Liver (tissue), 9 donors: ENCODE data around the gene SHD. TPM values are rescaled to one million over a fixed set of nuclear protein-coding genes. Genes with fewer than 3 reads are reported as not detected.

Source experiments
- DNase-seq: peaks from one replicate; pipeline ENCODE4 v3.0.0-alpha.2; 2017; ENCODE audit warnings: low spot score
- H3K27ac ChIP-seq, 2 donors: one replicate each; pipeline ENCODE4 v1.7.0; 2013; ENCODE audit warnings: inconsistent platforms in 2 of 2, low read length in 2 of 2, control low read depth in 1 of 2, low read depth in 1 of 2, mild to moderate bottlenecking in 1 of 2
- H3K27me3 ChIP-seq, 4 donors: one replicate each; pipeline versions ENCODE4 v1.6.1 to v1.7.0; 2013; ENCODE audit warnings: low read length in 3 of 4, inconsistent platforms in 1 of 4, mild to moderate bottlenecking in 1 of 4, moderate library complexity in 1 of 4; ENCODE audit not compliant: control insufficient read depth in 4 of 4, insufficient read depth in 4 of 4
- H3K36me3 ChIP-seq, 4 donors: one replicate each; pipeline versions ENCODE4 v1.6.1 to v1.7.0; 2013; ENCODE audit warnings: low read length in 3 of 4, mild to moderate bottlenecking in 3 of 4, low read depth in 1 of 4, moderate library complexity in 1 of 4; ENCODE audit not compliant: control insufficient read depth in 4 of 4, insufficient read depth in 3 of 4
- H3K4me1 ChIP-seq, 4 donors: one replicate each; pipeline versions ENCODE4 v1.6.1 to v1.7.0; 2013; ENCODE audit warnings: low read length in 3 of 4, mild to moderate bottlenecking in 3 of 4, moderate library complexity in 1 of 4; ENCODE audit not compliant: control insufficient read depth in 4 of 4, insufficient read depth in 4 of 4
- H3K4me3 ChIP-seq, 3 donors: one replicate each; pipeline versions ENCODE4 v1.6.1 to v1.7.0; 2013; ENCODE audit warnings: low read length in 3 of 3, control low read depth in 1 of 3, low read depth in 1 of 3, mild to moderate bottlenecking in 1 of 3
- H3K9ac ChIP-seq, 2 donors: one replicate each; pipeline ENCODE4 v1.7.0; 2013; ENCODE audit warnings: low read length in 2 of 2, mild to moderate bottlenecking in 2 of 2, moderate library complexity in 2 of 2, control low read depth in 1 of 2, low read depth in 1 of 2
- H3K9me3 ChIP-seq, 4 donors: one replicate each; pipeline versions ENCODE4 v1.6.1 to v1.7.0; 2013; ENCODE audit warnings: low read length in 3 of 4; ENCODE audit not compliant: control insufficient read depth in 4 of 4
- ATF3 ChIP-seq: IDR thresholded peaks from 2 replicates; pipeline ENCODE4 v1.6.1; 2016; ENCODE audit warnings: antibody characterized with exemption
- EGR1 ChIP-seq, 2 donors: IDR thresholded peaks; 2 replicates each; pipeline ENCODE4 v1.6.1; 2016 to 2018; ENCODE audit warnings: antibody characterized with exemption in 2 of 2, low read depth in 2 of 2
- FOXA1 ChIP-seq: IDR thresholded peaks from 2 replicates; pipeline ENCODE4 v1.6.1; 2016; ENCODE audit warnings: antibody characterized with exemption
- FOXA2 ChIP-seq: IDR thresholded peaks from 2 replicates; pipeline ENCODE4 v1.6.1; 2016; ENCODE audit warnings: antibody characterized with exemption
- GABPA ChIP-seq, 2 donors: IDR thresholded peaks in 1 of 2; conservative IDR thresholded peaks in 1 of 2; 2 replicates each; pipeline ENCODE4 v1.6.1; 2016; ENCODE audit warnings: antibody characterized with exemption in 2 of 2, mild to moderate bottlenecking in 1 of 2, moderate library complexity in 1 of 2
- HNF4A ChIP-seq, 2 donors: conservative IDR thresholded peaks; 2 replicates each; pipeline ENCODE4 v1.6.1; 2016; ENCODE audit warnings: antibody characterized with exemption in 2 of 2, mild to moderate bottlenecking in 2 of 2
- HNF4G ChIP-seq: IDR thresholded peaks from 2 replicates; pipeline ENCODE4 v1.6.1; 2016; ENCODE audit warnings: antibody characterized with exemption
- JUND ChIP-seq, 2 donors: IDR thresholded peaks; 2 replicates each; pipeline ENCODE4 v1.6.1; 2016; ENCODE audit warnings: antibody characterized with exemption in 2 of 2
- NR2F2 ChIP-seq: IDR thresholded peaks from 2 replicates; pipeline ENCODE4 v1.6.1; 2016; ENCODE audit warnings: antibody characterized with exemption
- RAD21 ChIP-seq, 2 donors: IDR thresholded peaks; 2 replicates each; pipeline ENCODE4 v1.6.1; 2016; ENCODE audit warnings: antibody characterized with exemption in 2 of 2, mild to moderate bottlenecking in 2 of 2
- REST ChIP-seq: IDR thresholded peaks from 2 replicates; pipeline ENCODE4 v1.6.1; 2016; ENCODE audit warnings: antibody characterized with exemption, mild to moderate bottlenecking
- RXRA ChIP-seq, 2 donors: IDR thresholded peaks; 2 replicates each; pipeline ENCODE4 v1.6.1; 2017 to 2018; ENCODE audit warnings: antibody characterized with exemption in 2 of 2, mild to moderate bottlenecking in 1 of 2
- SP1 ChIP-seq: IDR thresholded peaks from 2 replicates; pipeline ENCODE4 v1.6.1; 2018; ENCODE audit warnings: antibody characterized with exemption, mild to moderate bottlenecking
- TAF1 ChIP-seq: conservative IDR thresholded peaks from 2 replicates; pipeline ENCODE4 v1.6.1; 2016; ENCODE audit warnings: antibody characterized with exemption, mild to moderate bottlenecking
- YY1 ChIP-seq: IDR thresholded peaks from 2 replicates; pipeline ENCODE4 v1.6.1; 2016; ENCODE audit warnings: antibody characterized with exemption, mild to moderate bottlenecking
- ZBTB33 ChIP-seq: IDR thresholded peaks from 2 replicates; pipeline ENCODE4 v1.6.1; 2016; ENCODE audit warnings: antibody characterized with exemption
- WGBS: extraction: QIAGEN DNeasy Blood & Tissue Kit; methylation state at CpG from one replicate; pipeline ENCODE4 v1.1.7; 2013; 5-methylcytosine and 5-hydroxymethylcytosine counted together
- polyA plus RNA-seq, 2 donors: library from polyadenylated mRNA; stranded (reverse) in 1 of 2; unstranded in 1 of 2; fragments of 200-250 nt in 1 of 2; fragments of >200 nt in 1 of 2; fragmentation: Nextera tagmentation in 1 of 2; extraction: Ambion mirVana in 1 of 2; gene quantifications; one replicate each; pipeline versions ENCODE4 v1.2.1 to v1.2.3, GENCODE V29; 2013 to 2015
- total RNA-seq, 2 donors: library from RNA; depleted of rRNA; stranded (reverse); fragments of >200 nt; gene quantifications; one replicate each; pipeline ENCODE4 v1.2.3, GENCODE V29; 2014
- TF ChIP-seq, protein P1 (sequence below): IDR thresholded peaks from 2 replicates; pipeline ENCODE4 v1.6.1; 2016; ENCODE audit warnings: antibody characterized with exemption
- TF ChIP-seq, protein P2 (sequence below): fragments of 150-350 bp; IDR thresholded peaks from 2 replicates; pipeline ENCODE4 v1.5.1; 2017; ENCODE audit warnings: improper control_type of control experiment, low read depth, low read length; ENCODE audit not compliant: missing input control
- donor health status: healthy.
- donor health status: healthy.
- donor health status: healthy.
- donor health status: healthy.
- donor health status: healthy.

SHD gene
- total and polyA plus RNA-seq, 4 donors = 0.09 to 15.7 (median 4.5) TPM

DNA sequence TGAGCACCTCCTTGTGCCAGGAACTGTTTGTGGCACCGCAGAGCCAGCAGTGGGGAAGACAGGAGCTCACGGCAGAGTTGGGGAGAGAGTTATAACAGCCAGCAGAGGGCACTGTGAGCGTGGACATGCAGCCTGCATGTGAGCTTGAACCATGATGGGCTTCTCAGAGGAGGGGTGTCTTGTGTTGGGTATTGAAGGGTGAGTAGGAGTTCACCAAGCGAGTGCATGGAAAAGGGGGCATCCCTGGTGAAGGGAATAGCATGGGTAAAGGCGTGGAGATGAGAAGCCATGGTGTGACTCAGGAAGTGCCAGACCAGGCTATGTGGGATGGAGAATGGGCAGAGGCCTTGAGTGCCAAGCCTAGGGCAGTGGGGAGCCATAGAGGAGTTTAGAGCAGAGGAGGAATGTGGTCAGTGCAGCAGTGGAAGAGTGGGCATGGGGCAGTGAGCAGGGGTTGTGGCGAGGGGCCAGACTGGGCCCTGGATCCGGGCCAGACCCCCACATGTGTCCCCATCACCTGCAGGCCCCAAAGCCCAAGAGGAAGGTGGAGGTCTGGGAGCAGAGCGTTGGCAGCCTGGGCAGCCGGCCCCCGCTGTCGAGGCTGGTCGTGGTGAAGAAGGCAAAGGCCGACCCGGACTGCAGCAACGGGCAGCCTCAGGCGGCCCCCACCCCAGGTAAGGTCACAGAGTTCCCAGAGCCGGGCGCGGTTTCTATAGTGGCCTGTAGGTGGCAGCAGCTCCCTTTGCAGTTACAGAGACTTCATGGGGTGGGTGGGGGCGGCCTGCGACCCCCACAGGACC, 11.8 kb upstream of the SHD start (continued):
- TF ChIP-seq ZBTB33 = no peak

GRCh38 chr19:4267901-4268815, 10.9 kb upstream of the SHD start:
- Histone ChIP-seq H3K4me1 (peaks cover 4 to 24% (median 15%) of the 10 kb centered on the region in 4 donors), H3K36me3 (peaks cover 0 to 12% (median 6%) of the 10 kb centered on the region in 4 donors), H3K27me3 (no peaks in the 10 kb centered on the region), H3K9ac (peak overlapping the region in 1 of 2 donors; percentile 1), H3K4me3 (no peak overlapping the region), H3K9me3 (no peaks in the 10 kb centered on the region), H3K27ac (peak overlapping the region; percentile 88 to 95)
- TF ChIP-seq GABPA (IDR thresholded peaks at IDR 0.05 in 1 of 2, conservative IDR thresholded peaks at IDR 0.05 in 1 of 2) (peak in 1 of 2 donors; percentile 66), TAF1 (no peak), FOXA1 (peak; percentile 86), RXRA (IDR thresholded peaks at IDR 0.05) (peak; percentile 96 to 97), NR2F2 (no peak), JUND (IDR thresholded peaks at IDR 0.05) (peak; percentile 43 to 87), YY1 (peak; percentile 93), REST (peak; percentile 83), FOXA2 (peak; percentile 82), SP1 (peak; percentile 99), HNF4G (peak; percentile 89), HNF4A (conservative IDR thresholded peaks at IDR 0.05) (peak; percentile 95), ATF3 (peak; percentile 82), ZBTB33 (peak; percentile 92), RAD21 (IDR thresholded peaks at IDR 0.05) (peak; percentile 17 to 60), EGR1 (IDR thresholded peaks at IDR 0.05; ENCODE audit: low read depth in 2 of 2) (peak in 1 of 2 donors; percentile 80)
- TF ChIP-seq, protein P1, sequence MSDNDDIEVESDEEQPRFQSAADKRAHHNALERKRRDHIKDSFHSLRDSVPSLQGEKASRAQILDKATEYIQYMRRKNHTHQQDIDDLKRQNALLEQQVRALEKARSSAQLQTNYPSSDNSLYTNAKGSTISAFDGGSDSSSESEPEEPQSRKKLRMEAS = peak; percentile 98
- TF ChIP-seq, protein P2, sequence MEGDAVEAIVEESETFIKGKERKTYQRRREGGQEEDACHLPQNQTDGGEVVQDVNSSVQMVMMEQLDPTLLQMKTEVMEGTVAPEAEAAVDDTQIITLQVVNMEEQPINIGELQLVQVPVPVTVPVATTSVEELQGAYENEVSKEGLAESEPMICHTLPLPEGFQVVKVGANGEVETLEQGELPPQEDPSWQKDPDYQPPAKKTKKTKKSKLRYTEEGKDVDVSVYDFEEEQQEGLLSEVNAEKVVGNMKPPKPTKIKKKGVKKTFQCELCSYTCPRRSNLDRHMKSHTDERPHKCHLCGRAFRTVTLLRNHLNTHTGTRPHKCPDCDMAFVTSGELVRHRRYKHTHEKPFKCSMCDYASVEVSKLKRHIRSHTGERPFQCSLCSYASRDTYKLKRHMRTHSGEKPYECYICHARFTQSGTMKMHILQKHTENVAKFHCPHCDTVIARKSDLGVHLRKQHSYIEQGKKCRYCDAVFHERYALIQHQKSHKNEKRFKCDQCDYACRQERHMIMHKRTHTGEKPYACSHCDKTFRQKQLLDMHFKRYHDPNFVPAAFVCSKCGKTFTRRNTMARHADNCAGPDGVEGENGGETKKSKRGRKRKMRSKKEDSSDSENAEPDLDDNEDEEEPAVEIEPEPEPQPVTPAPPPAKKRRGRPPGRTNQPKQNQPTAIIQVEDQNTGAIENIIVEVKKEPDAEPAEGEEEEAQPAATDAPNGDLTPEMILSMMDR = no peak
- DNase-seq = peak; percentile 48
- WGBS = 34% methylated on average over 30 of the region's 30 CpGs
